NCI-H748 (cell line): ENCODE measurements around the gene ACTR2.
"Not testable (repeated sequence)": the region's sequence is repeated elsewhere in the genome, so short reads cannot be mapped to it uniquely, and the experiment has no call there.

Experiments used
- DNase-seq: peaks from one replicate; lab custom pipeline; 2025; ENCODE audit not compliant: unreplicated experiment; lab: John Stamatoyannopoulos, UW

ACTR2 gene

GRCh38 chr2:65311049-65311448 lies 83.4 kb downstream of the ACTR2 start:
- no peak for DNase-seq

- DNase-seq, result no peak
Measured at GRCh38 chr2:65311596-65311995, 84.0 kb downstream of the ACTR2 start.

GRCh38 chr2:65313126-65313953 lies 85.7 kb downstream of the ACTR2 start:
- no peak for DNase-seq

- DNase-seq, result no peak
Measured at GRCh38 chr2:65313954-65314256, 86.3 kb downstream of the ACTR2 start.

GRCh38 chr2:65314801-65315441 lies 87.3 kb downstream of the ACTR2 start:
- no peak for DNase-seq

GRCh38 chr2:65316072-65316471 lies 88.4 kb downstream of the ACTR2 start:
- no peak for DNase-seq

- DNase-seq, result not testable (repeated sequence)
Measured at GRCh38 chr2:65317351-65317750, 89.7 kb downstream of the ACTR2 start.

- DNase-seq, result no peak
Measured at GRCh38 chr2:65317841-65318240, 90.2 kb downstream of the ACTR2 start.

GRCh38 chr2:65319072-65319673 lies 91.5 kb downstream of the ACTR2 start:
- DNase-seq, result no peak

GRCh38 chr2:65319674-65320041 lies 92.0 kb downstream of the ACTR2 start:
- DNase-seq, result no peak

- DNase-seq, result no peak
Measured at GRCh38 chr2:65320042-65320725, 92.6 kb downstream of the ACTR2 start.
